ENCODE measurements around the gene TMEM117. TPM values are rescaled to one million over a fixed set of nuclear protein-coding genes. Genes with fewer than 3 reads are reported as not detected.

TMEM117 gene
- total RNA-seq, 1 donor from 2014 or later: 0.80 TPM

DNA sequence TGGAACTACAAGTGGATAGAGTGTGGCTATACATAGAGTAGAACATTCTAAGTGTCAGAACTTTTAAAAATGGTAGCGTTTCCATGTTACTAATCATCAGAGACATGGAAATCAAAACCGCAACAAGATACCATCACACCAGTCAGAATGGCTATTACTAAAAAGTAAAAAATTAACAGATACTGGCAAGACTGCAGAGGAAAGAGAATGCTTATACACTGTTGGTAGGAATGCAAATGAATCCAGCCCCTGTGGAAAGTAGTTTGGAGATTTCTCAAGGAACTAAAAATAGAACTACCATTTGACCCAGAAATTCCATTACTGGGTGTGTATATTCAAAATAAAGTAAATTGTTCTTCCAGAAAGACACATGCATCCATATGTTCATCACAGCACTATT lies 521.6 kb downstream of the TMEM117 start:
- Mint-ChIP-seq H3K36me3 (ENCODE audit: low read depth, unreplicated experiment) (no peaks in the 10 kb centered on the region), H3K4me1 (ENCODE audit: unreplicated experiment) (no peaks in the 10 kb centered on the region), H3K4me3 (ENCODE audit: unreplicated experiment) (no peak overlapping the region), H3K9me3 (ENCODE audit: unreplicated experiment) (no peaks in the 10 kb centered on the region), H3K27ac (ENCODE audit: unreplicated experiment) (no peak overlapping the region), H3K27me3 (ENCODE audit: unreplicated experiment) (no peaks in the 10 kb centered on the region)
- TF ChIP-seq, protein P1, sequence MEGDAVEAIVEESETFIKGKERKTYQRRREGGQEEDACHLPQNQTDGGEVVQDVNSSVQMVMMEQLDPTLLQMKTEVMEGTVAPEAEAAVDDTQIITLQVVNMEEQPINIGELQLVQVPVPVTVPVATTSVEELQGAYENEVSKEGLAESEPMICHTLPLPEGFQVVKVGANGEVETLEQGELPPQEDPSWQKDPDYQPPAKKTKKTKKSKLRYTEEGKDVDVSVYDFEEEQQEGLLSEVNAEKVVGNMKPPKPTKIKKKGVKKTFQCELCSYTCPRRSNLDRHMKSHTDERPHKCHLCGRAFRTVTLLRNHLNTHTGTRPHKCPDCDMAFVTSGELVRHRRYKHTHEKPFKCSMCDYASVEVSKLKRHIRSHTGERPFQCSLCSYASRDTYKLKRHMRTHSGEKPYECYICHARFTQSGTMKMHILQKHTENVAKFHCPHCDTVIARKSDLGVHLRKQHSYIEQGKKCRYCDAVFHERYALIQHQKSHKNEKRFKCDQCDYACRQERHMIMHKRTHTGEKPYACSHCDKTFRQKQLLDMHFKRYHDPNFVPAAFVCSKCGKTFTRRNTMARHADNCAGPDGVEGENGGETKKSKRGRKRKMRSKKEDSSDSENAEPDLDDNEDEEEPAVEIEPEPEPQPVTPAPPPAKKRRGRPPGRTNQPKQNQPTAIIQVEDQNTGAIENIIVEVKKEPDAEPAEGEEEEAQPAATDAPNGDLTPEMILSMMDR (IDR thresholded peaks at IDR 0.05; ENCODE audit: unreplicated experiment): no peak
- no peak for DNase-seq (ENCODE audit: low spot score)

DNA sequence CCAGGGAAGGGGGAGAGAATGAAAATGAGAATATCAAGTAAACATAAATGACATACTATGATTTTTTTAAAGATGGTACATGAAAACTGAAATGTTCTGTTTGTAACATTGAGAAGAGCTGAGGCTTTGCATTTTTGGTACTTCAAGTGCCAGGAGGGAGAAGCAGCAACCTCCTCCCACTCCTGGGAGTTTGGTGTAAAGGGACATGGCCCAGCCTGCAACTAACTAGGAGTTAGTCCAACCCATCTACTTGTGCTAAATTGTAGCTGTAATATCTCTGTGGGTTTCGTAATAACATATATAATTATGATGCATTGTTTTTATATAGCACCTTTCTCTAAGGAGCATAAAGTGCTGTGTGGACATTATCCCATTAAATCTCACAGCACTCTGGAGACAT lies 522.8 kb downstream of the TMEM117 start:
- Mint-ChIP-seq H3K4me1 (ENCODE audit: unreplicated experiment) (no peaks in the 10 kb centered on the region), H3K36me3 (ENCODE audit: low read depth, unreplicated experiment) (no peaks in the 10 kb centered on the region)

DNA sequence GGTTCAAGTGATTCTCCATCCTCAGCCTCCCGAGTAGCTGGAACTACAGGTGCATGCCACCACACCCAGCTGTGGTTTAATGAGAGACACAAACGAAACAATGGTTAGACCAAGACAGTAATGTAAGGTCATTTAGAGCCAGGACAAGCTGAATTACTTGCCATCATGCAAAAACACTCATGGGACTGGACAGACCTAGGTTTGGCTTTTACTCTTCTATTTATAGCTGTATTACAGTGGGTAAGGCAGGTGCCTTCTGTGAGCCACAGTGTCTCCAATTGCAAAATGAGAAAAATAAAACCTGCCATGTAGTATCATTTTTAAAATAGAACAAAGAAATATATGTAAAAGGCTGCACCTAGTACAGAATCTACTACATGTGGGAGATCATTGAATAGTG lies 527.1 kb downstream of the TMEM117 start:
- Mint-ChIP-seq H3K27ac (ENCODE audit: unreplicated experiment) (no peak overlapping the region), H3K27me3 (ENCODE audit: unreplicated experiment) (no peaks in the 10 kb centered on the region), H3K4me1 (ENCODE audit: unreplicated experiment) (no peaks in the 10 kb centered on the region), H3K4me3 (ENCODE audit: unreplicated experiment) (no peak overlapping the region), H3K36me3 (ENCODE audit: low read depth, unreplicated experiment) (no peaks in the 10 kb centered on the region), H3K9me3 (ENCODE audit: unreplicated experiment) (no peaks in the 10 kb centered on the region)
- TF ChIP-seq, protein P1 (IDR thresholded peaks at IDR 0.05; ENCODE audit: unreplicated experiment): no peak
- DNase-seq (ENCODE audit: low spot score): no peak

More for the DNA sequence above, 522.8 kb downstream of the TMEM117 start:
- Mint-ChIP-seq H3K9me3 (ENCODE audit: unreplicated experiment) (no peaks in the 10 kb centered on the region), H3K27me3 (ENCODE audit: unreplicated experiment) (no peaks in the 10 kb centered on the region), H3K4me3 (ENCODE audit: unreplicated experiment) (no peak overlapping the region), H3K27ac (ENCODE audit: unreplicated experiment) (no peak overlapping the region)
- no peak for DNase-seq (ENCODE audit: low spot score)
- TF ChIP-seq, protein P1 (IDR thresholded peaks at IDR 0.05; ENCODE audit: unreplicated experiment): no peak

DNA sequence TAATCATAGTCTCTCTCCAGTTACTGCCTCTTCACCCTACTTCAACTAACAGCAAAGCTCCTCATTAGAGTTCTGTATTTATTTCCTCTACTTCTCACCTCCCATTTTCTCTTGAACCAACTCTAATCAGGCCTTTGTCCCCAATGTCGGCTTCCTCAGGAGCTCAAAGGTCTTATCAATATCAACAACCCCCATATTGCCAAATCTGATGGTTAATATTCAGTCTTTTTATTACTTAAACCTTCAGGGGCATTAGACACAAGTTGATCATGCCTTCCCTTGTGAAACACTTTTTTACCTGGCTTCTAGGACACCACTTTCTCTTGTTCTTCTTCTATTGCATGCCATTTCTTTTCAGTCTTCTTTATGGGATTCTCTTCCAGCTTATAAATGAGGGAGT lies 531.3 kb downstream of the TMEM117 start:
- TF ChIP-seq, protein P1 (IDR thresholded peaks at IDR 0.05; ENCODE audit: unreplicated experiment): no peak
- Mint-ChIP-seq H3K9me3 (ENCODE audit: unreplicated experiment) (no peaks in the 10 kb centered on the region), H3K4me1 (ENCODE audit: unreplicated experiment) (no peaks in the 10 kb centered on the region), H3K27ac (ENCODE audit: unreplicated experiment) (no peak overlapping the region), H3K4me3 (ENCODE audit: unreplicated experiment) (no peak overlapping the region), H3K27me3 (ENCODE audit: unreplicated experiment) (no peaks in the 10 kb centered on the region), H3K36me3 (ENCODE audit: low read depth, unreplicated experiment) (no peaks in the 10 kb centered on the region)
- DNase-seq (ENCODE audit: low spot score): no peak

DNA sequence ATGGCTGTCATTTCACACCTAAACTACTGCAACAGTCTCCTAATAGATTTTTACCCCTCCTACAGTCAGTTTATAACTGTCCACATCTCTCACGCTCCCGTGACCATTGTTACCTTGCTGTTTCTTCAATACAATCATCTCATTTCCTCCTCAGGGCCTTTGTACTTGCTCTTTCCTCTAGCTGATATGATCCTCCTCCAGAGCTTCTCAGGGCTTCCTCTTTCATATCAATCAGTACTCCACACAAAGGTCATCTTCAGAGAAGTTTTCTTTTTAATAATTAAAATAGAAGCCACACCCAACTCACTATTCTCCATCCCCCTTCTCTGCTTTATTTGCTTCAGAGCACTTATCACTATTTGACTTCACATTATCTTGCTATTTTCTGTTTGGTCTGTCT lies 532.0 kb downstream of the TMEM117 start:
- no peaks in the 10 kb centered on the region for H3K4me1 Mint-ChIP-seq (ENCODE audit: unreplicated experiment)
- no peaks in the 10 kb centered on the region for H3K27me3 Mint-ChIP-seq (ENCODE audit: unreplicated experiment)
- DNase-seq (ENCODE audit: low spot score): no peak
- no peak overlapping the region for H3K4me3 Mint-ChIP-seq (ENCODE audit: unreplicated experiment)
- H3K27ac Mint-ChIP-seq (ENCODE audit: unreplicated experiment): no peak overlapping the region
- TF ChIP-seq, protein P1 (IDR thresholded peaks at IDR 0.05; ENCODE audit: unreplicated experiment): no peak
- H3K36me3 Mint-ChIP-seq (ENCODE audit: low read depth, unreplicated experiment): no peaks in the 10 kb centered on the region
- H3K9me3 Mint-ChIP-seq (ENCODE audit: unreplicated experiment): no peaks in the 10 kb centered on the region
